Ishikawa (cell line): ENCODE data around the gene LIMD2.
A peak's percentile ranks its signal among the peaks of the same experiment; 100 is the strongest.

Experiments
- CEBPB ChIP-seq: IDR thresholded peaks from 2 replicates; pipeline ENCODE4 v1.6.1; 2012
- FOXM1 ChIP-seq: IDR thresholded peaks from 2 replicates; pipeline ENCODE4 v1.6.1; 2012; ENCODE audit warnings: low read depth, borderline replicate concordance
- NFIC ChIP-seq: IDR thresholded peaks from 2 replicates; pipeline ENCODE4 v1.6.1; 2012
- RAD21 ChIP-seq: IDR thresholded peaks from 2 replicates; pipeline ENCODE4 v1.6.1; 2012; ENCODE audit warnings: low read depth
- REST ChIP-seq: IDR thresholded peaks from 2 replicates; pipeline ENCODE4 v1.6.1; 2012; ENCODE audit warnings: low read depth, mild to moderate bottlenecking
- TF ChIP-seq, protein P1 (sequence below): IDR thresholded peaks from 2 replicates; pipeline ENCODE4 v1.6.1; 2012

DNA sequence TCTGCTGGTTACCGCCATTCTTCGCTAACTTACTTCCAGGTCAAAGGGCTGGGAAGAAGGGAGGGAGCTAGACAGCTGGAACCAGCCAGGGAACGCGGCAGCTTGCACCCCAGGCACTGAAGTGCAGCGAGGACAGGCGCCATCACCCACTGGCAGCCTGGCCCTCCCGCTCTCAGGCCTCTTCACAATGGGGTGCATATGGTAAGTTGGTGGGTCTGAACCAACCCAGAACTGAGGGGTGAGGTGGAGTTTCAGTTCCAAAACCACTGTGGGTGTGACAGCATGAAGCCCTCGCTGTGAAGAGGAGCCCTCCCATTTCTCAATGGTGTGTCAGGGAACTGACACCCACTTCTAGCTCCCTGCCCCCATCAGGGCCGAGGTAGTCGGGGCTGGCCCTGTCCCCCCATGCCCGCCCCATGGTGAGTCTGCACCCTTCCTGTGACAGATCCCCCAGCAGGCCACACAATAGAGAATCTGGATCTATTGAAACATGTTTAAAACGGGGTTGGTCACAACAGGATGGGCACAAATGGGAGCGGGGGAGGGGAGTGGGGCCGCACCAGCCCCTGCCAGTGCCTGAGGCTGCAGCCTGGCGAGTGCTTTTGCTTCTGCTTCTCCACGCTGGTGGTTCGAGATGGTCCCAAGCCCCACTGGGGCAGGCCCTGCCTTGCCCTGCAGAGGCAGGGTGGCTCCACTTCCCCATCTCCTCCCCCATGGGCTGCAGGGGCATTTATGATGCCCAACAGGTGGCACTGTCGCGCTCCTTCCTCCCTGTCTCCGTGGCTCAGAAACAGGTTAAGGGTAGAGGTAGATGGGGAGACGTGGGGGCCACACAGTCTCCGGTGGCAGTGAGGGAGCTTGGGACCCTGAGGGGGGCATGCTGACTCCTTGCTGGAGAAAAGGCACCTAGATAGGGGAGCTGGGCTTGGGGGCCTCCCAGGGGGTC is 2.3 kb downstream of the LIMD2 start:
- TF ChIP-seq RAD21 (peak; percentile 56), FOXM1 (no peak), REST (no peak), CEBPB (no peak), NFIC (no peak)
- TF ChIP-seq, protein P1, sequence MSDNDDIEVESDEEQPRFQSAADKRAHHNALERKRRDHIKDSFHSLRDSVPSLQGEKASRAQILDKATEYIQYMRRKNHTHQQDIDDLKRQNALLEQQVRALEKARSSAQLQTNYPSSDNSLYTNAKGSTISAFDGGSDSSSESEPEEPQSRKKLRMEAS = no peak
